A549 (cell line): Measurements from ENCODE around the gene USP25. TPM values are rescaled to one million over a fixed set of nuclear protein-coding genes. Genes with fewer than 3 reads are reported as not detected.

Experiments
- ATAC-seq, 2 experiments: fragments of 200-7000 bp in 1 of 2; fragments of >200 bp in 1 of 2; cut with Nextera tagmentation in 1 of 2; cut with Tn5 transposase in 1 of 2; 3 replicates each; pipeline versions ENCODE4 v1.8.0 to v1.9.1; 2018 to 2020; ENCODE audit warnings: mild to moderate bottlenecking in 1 of 2, moderate library complexity in 1 of 2
- CTCF ChIA-PET: fragments of 300-600 bp; sonication (Branson Sonifier 250); formaldehyde crosslinking; extraction: SDS; loops from one replicate; lab custom pipeline; 2021; ENCODE audit warnings: antibody characterized with exemption, inconsistent platforms; lab: Yijun Ruan, JAX
- POLR2A ChIA-PET: fragments of 350-600 bp; formaldehyde crosslinking; extraction: SDS; loops from one replicate; lab custom pipeline; 2021; ENCODE audit warnings: antibody characterized with exemption, inconsistent platforms; lab: Yijun Ruan, JAX
- DNase-seq, 2 experiments: peaks; one replicate each; pipeline versions ENCODE4 v3.0.0 to v3.0.0-alpha.2; 2011 to 2016; ENCODE audit warnings: low read depth in 1 of 2, low spot score in 1 of 2
- FAIRE-seq: peaks from 2 replicates; lab custom pipeline; 2011; peaks lifted over from hg19 to GRCh38; lab: Jason Lieb, UNC
- H3K27ac ChIP-seq, 2 experiments: fragments of >200 bp; sonication (Bioruptor Twin); formaldehyde crosslinking; 3 replicates each; pipeline ENCODE4 v1.5.1; 2016 to 2017
- H3K4me1 ChIP-seq: fragments of >200 bp; sonication (Bioruptor Twin); formaldehyde crosslinking; 3 replicates; pipeline ENCODE4 v1.6.1; 2016
- H3K4me2 ChIP-seq: fragments of >200 bp; sonication (Bioruptor Twin); formaldehyde crosslinking; 3 replicates; pipeline ENCODE4 v1.6.1; 2016
- H3K4me3 ChIP-seq: fragments of >200 bp; sonication (Bioruptor Twin); formaldehyde crosslinking; 3 replicates; pipeline ENCODE4 v1.5.1; 2016
- H3K9me3 ChIP-seq: fragments of >200 bp; sonication (Bioruptor Twin); formaldehyde crosslinking; 3 replicates; pipeline ENCODE4 v1.6.1; 2016
- CBX2 ChIP-seq: fragments of 200-600 bp; sonication (generic); IDR thresholded peaks from 2 replicates; pipeline ENCODE4 v1.6.1; 2016; ENCODE audit warnings: low read depth, mild to moderate bottlenecking, borderline replicate concordance
- EHF ChIP-seq: fragments of 250-450 bp; sonication (Bioruptor Pico); IDR thresholded peaks from 2 replicates; pipeline ENCODE4 v1.5.0; 2020; ENCODE audit warnings: mild to moderate bottlenecking
- ESRRA ChIP-seq: fragments of 150-350 bp; IDR thresholded peaks from 2 replicates; pipeline ENCODE4 v1.6.1; 2014; ENCODE audit warnings: mild to moderate bottlenecking, low read length, borderline replicate concordance
- FOSL2 ChIP-seq, 2 experiments: fragments of 450-650 bp in 1 of 2; fragments of >200 bp in 1 of 2; sonication (Bioruptor Twin) in 1 of 2; formaldehyde crosslinking; IDR thresholded peaks; 2 replicates each; pipeline versions ENCODE4 v1.5.0 to v1.6.1; 2016 to 2020; ENCODE audit warnings: mild to moderate bottlenecking in 1 of 2, moderate library complexity in 1 of 2
- HDAC2 ChIP-seq: fragments of 200-600 bp; sonication (generic); IDR thresholded peaks from 2 replicates; pipeline ENCODE4 v1.6.1; 2016
- HEYL ChIP-seq: fragments of 250-450 bp; sonication (Bioruptor Pico); IDR thresholded peaks from 2 replicates; pipeline ENCODE4 v1.8.0; 2021; ENCODE audit warnings: mild to moderate bottlenecking, moderate library complexity
- HOXA7 ChIP-seq: fragments of 250-450 bp; sonication (Bioruptor Pico); IDR thresholded peaks from 2 replicates; pipeline ENCODE4 v1.5.0; 2020; ENCODE audit warnings: mild to moderate bottlenecking, moderate library complexity
- HOXB13 ChIP-seq: fragments of 250-450 bp; sonication (Bioruptor Pico); IDR thresholded peaks from 2 replicates; pipeline ENCODE4 v1.5.0; 2020; ENCODE audit warnings: low read depth, mild to moderate bottlenecking, moderate library complexity
- JUN ChIP-seq, 2 experiments: fragments of >200 bp; sonication (Bioruptor Twin); formaldehyde crosslinking; IDR thresholded peaks; 2 replicates in 1 of 2; 3 replicates in 1 of 2; pipeline ENCODE4 v1.6.1; 2016 to 2017
- JUNB ChIP-seq: fragments of >200 bp; sonication (Bioruptor Twin); formaldehyde crosslinking; IDR thresholded peaks from 2 replicates; pipeline ENCODE4 v1.6.1; 2016
- KDM5A ChIP-seq: fragments of 200-600 bp; sonication (generic); IDR thresholded peaks from 2 replicates; pipeline ENCODE4 v1.6.1; 2016; ENCODE audit warnings: antibody characterized with exemption, mild to moderate bottlenecking
- MYC ChIP-seq: IDR thresholded peaks from 2 replicates; pipeline ENCODE4 v1.6.1; 2012; ENCODE audit warnings: mild to moderate bottlenecking, inconsistent platforms, low read length, improper control_type of control experiment, borderline replicate concordance
- NR3C1 ChIP-seq: fragments of >200 bp; sonication (Bioruptor Twin); formaldehyde crosslinking; IDR thresholded peaks from 3 replicates; pipeline ENCODE4 v1.6.1; 2017
- RAD21 ChIP-seq, 2 experiments: fragments of >200 bp in 1 of 2; sonication (Bioruptor Twin) in 1 of 2; formaldehyde crosslinking in 1 of 2; IDR thresholded peaks in 1 of 2; conservative IDR thresholded peaks in 1 of 2; 2 replicates in 1 of 2; 3 replicates in 1 of 2; pipeline ENCODE4 v1.6.1; 2012 to 2018; ENCODE audit warnings: inconsistent platforms in 1 of 2
- RARB ChIP-seq: fragments of 250-450 bp; sonication (Bioruptor Pico); IDR thresholded peaks from 2 replicates; pipeline ENCODE4 v1.8.0; 2021; ENCODE audit warnings: mild to moderate bottlenecking, moderate library complexity
- RNF2 ChIP-seq: fragments of 200-600 bp; sonication (generic); IDR thresholded peaks from 2 replicates; pipeline ENCODE4 v1.6.1; 2016; ENCODE audit warnings: low read depth, mild to moderate bottlenecking, antibody characterized with exemption, moderate library complexity, borderline replicate concordance
- SMC3 ChIP-seq: fragments of >200 bp; sonication (Bioruptor Twin); formaldehyde crosslinking; IDR thresholded peaks from 3 replicates; pipeline ENCODE4 v1.6.1; 2018; ENCODE audit warnings: inconsistent platforms
- TFCP2L1 ChIP-seq: fragments of 250-450 bp; sonication (Bioruptor Pico); IDR thresholded peaks from 2 replicates; pipeline ENCODE4 v1.5.0; 2021; ENCODE audit warnings: mild to moderate bottlenecking
- ZC3H11A ChIP-seq: fragments of 450-650 bp; IDR thresholded peaks from 2 replicates; pipeline ENCODE4 v1.6.1; 2014; ENCODE audit warnings: antibody characterized with exemption, mild to moderate bottlenecking
- ZNF302 ChIP-seq: fragments of 250-450 bp; sonication (Bioruptor Pico); IDR thresholded peaks from 2 replicates; pipeline ENCODE4 v1.9.0; 2021; ENCODE audit warnings: inconsistent platforms, mild to moderate bottlenecking, moderate library complexity
- ZSCAN20 ChIP-seq: fragments of 250-450 bp; sonication (Bioruptor Pico); IDR thresholded peaks from 2 replicates; pipeline ENCODE4 v1.8.0; 2022; ENCODE audit warnings: mild to moderate bottlenecking, moderate library complexity
- WGBS: methylation state at CpG from one replicate; pipeline ENCODE4 v1.1.6; 2017; ENCODE audit errors: missing lambda C conversion rate; 5-methylcytosine and 5-hydroxymethylcytosine counted together
- polyA plus RNA-seq, 4 experiments: library from polyadenylated mRNA; depleted of rRNA in 3 of 4; stranded (reverse); fragments of >200 nt; fragmentation: RNase III in 1 of 4; extraction: RNeasy Plus Mini Kit Qiagen cat#74134 plus additional on column Dnase treatment in 1 of 4; gene quantifications; 2 replicates in 3 of 4; 3 replicates in 1 of 4; pipeline ENCODE4 v1.2.3, GENCODE V29; 2011 to 2017
- TF ChIP-seq, protein P1 (sequence below): IDR thresholded peaks from 2 replicates; pipeline ENCODE4 v1.6.1; 2012
- TF ChIP-seq, protein P2 (sequence below): fragments of >200 bp; sonication (Bioruptor Twin); formaldehyde crosslinking; IDR thresholded peaks from 3 replicates; pipeline ENCODE4 v1.5.1; 2016
- TF ChIP-seq, protein P3 (sequence below): fragments of >200 bp; sonication (Bioruptor Twin); formaldehyde crosslinking; IDR thresholded peaks from 2 replicates; pipeline ENCODE4 v1.6.1; 2016
- TF ChIP-seq, protein P4 (sequence below): IDR thresholded peaks from 2 replicates; pipeline ENCODE4 v1.6.1; 2012

The USP25 gene
- polyA plus RNA-seq, 2 of the 4 experiments (the other 2 are of a cell fraction): 15.3 to 33.5 TPM

DNA sequence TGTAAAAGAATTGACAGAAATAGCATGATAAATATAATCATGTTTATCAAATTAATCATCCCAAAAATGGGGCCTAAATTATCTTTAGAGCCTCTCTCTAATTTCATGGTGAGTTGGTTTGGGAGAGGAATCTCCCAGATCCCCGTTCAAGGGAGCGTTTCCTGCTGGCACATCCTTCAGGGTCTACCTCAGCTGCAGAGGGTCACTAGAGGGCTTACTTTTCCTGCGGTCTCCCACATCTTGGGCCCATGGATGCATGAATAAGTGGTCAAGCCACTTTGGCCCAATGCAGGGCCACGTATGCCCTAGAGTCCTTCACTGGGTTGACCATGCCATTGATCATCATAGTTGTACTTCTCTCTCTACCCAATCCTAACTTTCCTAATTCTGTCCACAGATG is 164.1 kb downstream of the USP25 start:
- no peaks in the 10 kb centered on the region for H3K4me1 ChIP-seq
- no peak overlapping the region for H3K4me2 ChIP-seq
- WGBS: 90% methylated on average over 4 of the region's 4 CpGs
- peaks cover 2% of the 10 kb centered on the region; the same call in 2 of the 3 replicates for H3K9me3 ChIP-seq
- ChIA-PET CTCF (interaction anchor here (0.6 kb wide), 1 partner anchor 161 kb away, joined by 3 read pairs; no protein-coding TSS in a partner anchor), POLR2A (no interaction called here)
- ATAC-seq (no peak), FAIRE-seq (no peak), DNase-seq (no peak)
- no peak overlapping the region for H3K27ac ChIP-seq
- no peak overlapping the region for H3K4me3 ChIP-seq
- TF ChIP-seq ESRRA (no peak), MYC (no peak), RNF2 (no peak), NR3C1 (no peak), HEYL (CRISPR knock-in tag) (no peak), RARB (CRISPR knock-in tag) (no peak), KDM5A (no peak), ZSCAN20 (CRISPR knock-in tag) (no peak), HDAC2 (no peak), FOSL2 (IDR thresholded peaks at IDR 0.05) (no peak), FOSL2 (CRISPR knock-in tag; IDR thresholded peaks at IDR 0.05) (no peak)
- TF ChIP-seq, protein P1, sequence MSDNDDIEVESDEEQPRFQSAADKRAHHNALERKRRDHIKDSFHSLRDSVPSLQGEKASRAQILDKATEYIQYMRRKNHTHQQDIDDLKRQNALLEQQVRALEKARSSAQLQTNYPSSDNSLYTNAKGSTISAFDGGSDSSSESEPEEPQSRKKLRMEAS: no peak
- TF ChIP-seq, protein P2, sequence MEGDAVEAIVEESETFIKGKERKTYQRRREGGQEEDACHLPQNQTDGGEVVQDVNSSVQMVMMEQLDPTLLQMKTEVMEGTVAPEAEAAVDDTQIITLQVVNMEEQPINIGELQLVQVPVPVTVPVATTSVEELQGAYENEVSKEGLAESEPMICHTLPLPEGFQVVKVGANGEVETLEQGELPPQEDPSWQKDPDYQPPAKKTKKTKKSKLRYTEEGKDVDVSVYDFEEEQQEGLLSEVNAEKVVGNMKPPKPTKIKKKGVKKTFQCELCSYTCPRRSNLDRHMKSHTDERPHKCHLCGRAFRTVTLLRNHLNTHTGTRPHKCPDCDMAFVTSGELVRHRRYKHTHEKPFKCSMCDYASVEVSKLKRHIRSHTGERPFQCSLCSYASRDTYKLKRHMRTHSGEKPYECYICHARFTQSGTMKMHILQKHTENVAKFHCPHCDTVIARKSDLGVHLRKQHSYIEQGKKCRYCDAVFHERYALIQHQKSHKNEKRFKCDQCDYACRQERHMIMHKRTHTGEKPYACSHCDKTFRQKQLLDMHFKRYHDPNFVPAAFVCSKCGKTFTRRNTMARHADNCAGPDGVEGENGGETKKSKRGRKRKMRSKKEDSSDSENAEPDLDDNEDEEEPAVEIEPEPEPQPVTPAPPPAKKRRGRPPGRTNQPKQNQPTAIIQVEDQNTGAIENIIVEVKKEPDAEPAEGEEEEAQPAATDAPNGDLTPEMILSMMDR: no peak
- TF ChIP-seq, protein P3, sequence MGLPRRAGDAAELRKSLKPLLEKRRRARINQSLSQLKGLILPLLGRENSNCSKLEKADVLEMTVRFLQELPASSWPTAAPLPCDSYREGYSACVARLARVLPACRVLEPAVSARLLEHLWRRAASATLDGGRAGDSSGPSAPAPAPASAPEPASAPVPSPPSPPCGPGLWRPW: no peak

DNA sequence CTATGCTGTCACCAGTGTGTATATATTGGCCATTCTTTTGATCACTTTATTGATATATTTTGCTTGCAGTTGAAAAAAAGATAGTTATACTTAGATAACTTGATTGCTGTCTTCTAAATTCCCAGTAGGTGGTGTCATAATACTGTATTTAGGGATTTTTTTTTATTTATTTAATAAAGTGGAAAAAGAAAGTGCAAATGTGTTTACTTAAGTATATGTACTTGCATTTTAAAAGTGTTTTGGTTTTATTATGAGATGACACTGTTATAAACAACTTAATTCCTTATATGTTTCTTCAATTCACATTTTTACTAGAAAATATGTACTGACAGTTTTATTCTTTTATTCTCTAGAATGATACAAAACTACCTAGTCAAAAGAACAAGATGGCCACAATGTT is 164.8 kb downstream of the USP25 start:
- ChIA-PET CTCF (no interaction called here), POLR2A (no interaction called here)
- Histone ChIP-seq H3K27ac (no peak overlapping the region), H3K4me2 (no peak overlapping the region), H3K4me3 (no peak overlapping the region), H3K4me1 (no peaks in the 10 kb centered on the region), H3K9me3 (peaks cover 4% of the 10 kb centered on the region; the same call in 2 of the 3 replicates)
- TF ChIP-seq TFCP2L1 (CRISPR knock-in tag) (no peak), RAD21 (conservative IDR thresholded peaks at IDR 0.05 in 1 of 2, IDR thresholded peaks at IDR 0.05 in 1 of 2) (peak; percentile 40 to 51; a peak in 4 of 5 replicates), JUNB (no peak), NR3C1 (no peak), ZC3H11A (no peak), JUN (IDR thresholded peaks at IDR 0.05) (no peak), ZSCAN20 (CRISPR knock-in tag) (no peak), EHF (CRISPR knock-in tag) (no peak), CBX2 (no peak), HOXB13 (CRISPR knock-in tag) (no peak), HOXA7 (CRISPR knock-in tag) (no peak), SMC3 (0 out of 3 replicates have a peak, but pooled peaks have one; percentile 13), ZNF302 (no peak)
- TF ChIP-seq, protein P4, sequence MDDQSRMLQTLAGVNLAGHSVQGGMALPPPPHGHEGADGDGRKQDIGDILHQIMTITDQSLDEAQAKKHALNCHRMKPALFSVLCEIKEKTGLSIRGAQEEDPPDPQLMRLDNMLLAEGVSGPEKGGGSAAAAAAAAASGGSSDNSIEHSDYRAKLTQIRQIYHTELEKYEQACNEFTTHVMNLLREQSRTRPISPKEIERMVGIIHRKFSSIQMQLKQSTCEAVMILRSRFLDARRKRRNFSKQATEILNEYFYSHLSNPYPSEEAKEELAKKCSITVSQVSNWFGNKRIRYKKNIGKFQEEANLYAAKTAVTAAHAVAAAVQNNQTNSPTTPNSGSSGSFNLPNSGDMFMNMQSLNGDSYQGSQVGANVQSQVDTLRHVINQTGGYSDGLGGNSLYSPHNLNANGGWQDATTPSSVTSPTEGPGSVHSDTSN: no peak
- DNase-seq (no peak), ATAC-seq (no peak), FAIRE-seq (no peak)
